ENCODE measurements around the gene B4GALNT4. TPM values are rescaled to one million over a fixed set of nuclear protein-coding genes. Genes with fewer than 3 reads are reported as not detected.
"Not testable (repeated sequence)": the region's sequence is repeated elsewhere in the genome, so short reads cannot be mapped to it uniquely, and the experiment has no call there.

Gene B4GALNT4
- total RNA-seq, 1 donor from 2014 or later: 0.94 TPM

GRCh38 chr11:412641-413119 is 43.4 kb downstream of the B4GALNT4 start:
- intact Hi-C loops (cut with DNase I): no loop called here
- DNase-seq: peak; percentile 33
- ATAC-seq (ENCODE audit: poor library complexity): no peak

GRCh38 chr11:413120-414081 is 44.1 kb downstream of the B4GALNT4 start:
- ATAC-seq (ENCODE audit: poor library complexity) (no peak), DNase-seq (peak; percentile 39)
- intact Hi-C loops (cut with DNase I): no loop called here

- DNase-seq (no peak), ATAC-seq (ENCODE audit: poor library complexity) (no peak)
- intact Hi-C loops (cut with DNase I): no loop called here
Measured at GRCh38 chr11:414318-414857, 45.1 kb downstream of the B4GALNT4 start.

- intact Hi-C loops (cut with DNase I): no loop called here
- DNase-seq: no peak
- no peak for ATAC-seq (ENCODE audit: poor library complexity)
Measured at GRCh38 chr11:415640-416041, 46.3 kb downstream of the B4GALNT4 start.

- intact Hi-C loops (cut with DNase I): no loop called here
- peak; percentile 18 for ATAC-seq (ENCODE audit: poor library complexity)
- peak; percentile 30 for DNase-seq
Measured at GRCh38 chr11:416051-416756, 46.9 kb downstream of the B4GALNT4 start.

GRCh38 chr11:416757-417621 is 47.7 kb downstream of the B4GALNT4 start:
- peak; percentile 70 for DNase-seq
- peak; percentile 72 for ATAC-seq (ENCODE audit: poor library complexity)
- intact Hi-C loops (cut with DNase I): no loop called here

GRCh38 chr11:417652-418342 is 48.5 kb downstream of the B4GALNT4 start:
- DNase-seq (peak; percentile 26), ATAC-seq (ENCODE audit: poor library complexity) (no peak)
- intact Hi-C loops (cut with DNase I): no loop called here

GRCh38 chr11:418343-419247 is 49.3 kb downstream of the B4GALNT4 start:
- intact Hi-C loops (cut with DNase I): no loop called here
- peak; percentile 42 for DNase-seq
- ATAC-seq (ENCODE audit: poor library complexity): no peak

- no peak for ATAC-seq (ENCODE audit: poor library complexity)
- intact Hi-C loops (cut with DNase I): no loop called here
Measured at GRCh38 chr11:419248-420005, 50.1 kb downstream of the B4GALNT4 start.

GRCh38 chr11:420054-420910 is 51.0 kb downstream of the B4GALNT4 start:
- ATAC-seq (ENCODE audit: poor library complexity): no peak
- intact Hi-C loops (cut with DNase I): no loop called here
- DNase-seq: peak; percentile 41

More at GRCh38 chr11:419248-420005, 50.1 kb downstream of the B4GALNT4 start:
- peak; percentile 13 for DNase-seq

- intact Hi-C loops (cut with DNase I): no loop called here
- DNase-seq (no peak), ATAC-seq (ENCODE audit: poor library complexity) (no peak)
Measured at GRCh38 chr11:420911-421321, 51.6 kb downstream of the B4GALNT4 start.

GRCh38 chr11:422249-422656 is 53.0 kb downstream of the B4GALNT4 start:
- no peak for ATAC-seq (ENCODE audit: poor library complexity)
- intact Hi-C loops (cut with DNase I): no loop called here

GRCh38 chr11:424232-424631 is 54.9 kb downstream of the B4GALNT4 start:
- DNase-seq (no peak), ATAC-seq (ENCODE audit: poor library complexity) (no peak)
- intact Hi-C loops (cut with DNase I): no loop called here

More at GRCh38 chr11:422249-422656, 53.0 kb downstream of the B4GALNT4 start:
- DNase-seq: peak; percentile 18

GRCh38 chr11:424766-425165 is 55.5 kb downstream of the B4GALNT4 start:
- DNase-seq; ATAC-seq (ENCODE audit: poor library complexity); intact Hi-C loops (cut with DNase I): not testable (repeated sequence)

GRCh38 chr11:425301-425700 is 56.0 kb downstream of the B4GALNT4 start:
- intact Hi-C loops (cut with DNase I): no loop called here
- DNase-seq: no peak
- ATAC-seq (ENCODE audit: poor library complexity): no peak

All from Right ventricle myocardium superior (tissue), 1 donor.